Measurements from ENCODE around the gene BRD3OS.

BRD3OS gene

GRCh38 chr9:134053941-134054761 lies 28.9 kb downstream of the BRD3OS start:
- DNase-seq, result no peak

GRCh38 chr9:134054891-134055811 lies 29.9 kb downstream of the BRD3OS start:
- no peak for DNase-seq

GRCh38 chr9:134055981-134056461 lies 30.7 kb downstream of the BRD3OS start:
- no peak for DNase-seq

GRCh38 chr9:134056483-134057306 lies 31.4 kb downstream of the BRD3OS start:
- DNase-seq, result no peak

- DNase-seq, result no peak
Observed at GRCh38 chr9:134057307-134057657, 32.0 kb downstream of the BRD3OS start.

GRCh38 chr9:134057751-134058701 lies 32.7 kb downstream of the BRD3OS start:
- no peak for DNase-seq

GRCh38 chr9:134058716-134059115 lies 33.4 kb downstream of the BRD3OS start:
- no peak for DNase-seq

- no peak for DNase-seq
Observed at GRCh38 chr9:134059188-134059641, 33.9 kb downstream of the BRD3OS start.

GRCh38 chr9:134059661-134060395 lies 34.5 kb downstream of the BRD3OS start:
- DNase-seq, result no peak

GRCh38 chr9:134060546-134060945 lies 35.3 kb downstream of the BRD3OS start:
- no peak for DNase-seq

- no peak for DNase-seq
Observed at GRCh38 chr9:134061019-134061687, 35.9 kb downstream of the BRD3OS start.

- no peak for DNase-seq
Observed at GRCh38 chr9:134061688-134062371, 36.5 kb downstream of the BRD3OS start.

GRCh38 chr9:134062461-134063087 lies 37.3 kb downstream of the BRD3OS start:
- DNase-seq, result no peak

- DNase-seq, result no peak
Observed at GRCh38 chr9:134063088-134063570, 37.8 kb downstream of the BRD3OS start.

- DNase-seq, result no peak
Observed at GRCh38 chr9:134063571-134064450, 38.5 kb downstream of the BRD3OS start.

GRCh38 chr9:134064711-134065110 lies 39.4 kb downstream of the BRD3OS start:
- DNase-seq, result no peak

GRCh38 chr9:134065612-134066419 lies 40.5 kb downstream of the BRD3OS start:
- no peak for DNase-seq

Data from GOT3 (cell line).